GM19193 (cell line): ENCODE measurements around the gene GRIK1.

Experiments
- POLR2A ChIP-seq: IDR thresholded peaks from 4 replicates; pipeline ENCODE4 v1.6.1; 2011; ENCODE audit not compliant: insufficient read depth, insufficient read length; ENCODE audit errors: extremely low read depth

Gene GRIK1

GRCh38 chr21:29664615-29665014 lies 275.2 kb downstream of the GRIK1 start:
- no peak for TF ChIP-seq POLR2A

GRCh38 chr21:29661672-29662442 lies 277.9 kb downstream of the GRIK1 start:
- TF ChIP-seq POLR2A: no peak

GRCh38 chr21:29660047-29660720 lies 279.6 kb downstream of the GRIK1 start:
- no peak for TF ChIP-seq POLR2A

GRCh38 chr21:29658934-29659203 lies 280.9 kb downstream of the GRIK1 start:
- TF ChIP-seq POLR2A: no peak

- no peak for TF ChIP-seq POLR2A
These were observed 281.4 kb downstream of the GRIK1 start for GRCh38 chr21:29658177-29658933.

GRCh38 chr21:29657240-29657989 lies 282.4 kb downstream of the GRIK1 start:
- no peak for TF ChIP-seq POLR2A

- no peak for TF ChIP-seq POLR2A
These were observed 283.1 kb downstream of the GRIK1 start for GRCh38 chr21:29656504-29657239.

GRCh38 chr21:29655577-29655976 lies 284.2 kb downstream of the GRIK1 start:
- TF ChIP-seq POLR2A: no peak

GRCh38 chr21:29654855-29655254 lies 284.9 kb downstream of the GRIK1 start:
- TF ChIP-seq POLR2A: no peak

- no peak for TF ChIP-seq POLR2A
These were observed 285.6 kb downstream of the GRIK1 start for GRCh38 chr21:29654203-29654602.

- no peak for TF ChIP-seq POLR2A
These were observed 289.2 kb downstream of the GRIK1 start for GRCh38 chr21:29650523-29651022.

GRCh38 chr21:29649406-29649814 lies 290.4 kb downstream of the GRIK1 start:
- TF ChIP-seq POLR2A: no peak

- TF ChIP-seq POLR2A: no peak
These were observed 291.0 kb downstream of the GRIK1 start for GRCh38 chr21:29648710-29649240.

GRCh38 chr21:29647353-29647781 lies 292.4 kb downstream of the GRIK1 start:
- TF ChIP-seq POLR2A: no peak

- TF ChIP-seq POLR2A: no peak
These were observed 293.9 kb downstream of the GRIK1 start for GRCh38 chr21:29645666-29646553.
